Endothelial cell of umbilical vein (primary cell): ENCODE data around the gene PFDN6.

ENCODE experiments used
- CTCF ChIP-seq, 2 donors: IDR thresholded peaks; 1 replicate in 1 of 2; 2 replicates in 1 of 2; pipeline ENCODE4 v1.5.1; 2011; ENCODE audit warnings: low read length in 2 of 2, mild to moderate bottlenecking in 2 of 2, moderate library complexity in 2 of 2, control low read depth in 1 of 2, inconsistent platforms in 1 of 2, low read depth in 1 of 2; ENCODE audit not compliant: insufficient read depth in 1 of 2; ENCODE audit errors: extremely low read depth in 1 of 2
- FOS ChIP-seq: IDR thresholded peaks from 2 replicates; pipeline ENCODE4 v1.6.1; 2011; ENCODE audit warnings: mild to moderate bottlenecking, low read length, moderate library complexity, borderline replicate concordance; ENCODE audit not compliant: insufficient read depth
- JUN ChIP-seq: IDR thresholded peaks from 2 replicates; pipeline ENCODE4 v1.6.1; 2011; ENCODE audit warnings: borderline replicate concordance, low read depth; ENCODE audit not compliant: insufficient read length, insufficient read depth
- MAX ChIP-seq: IDR thresholded peaks from 2 replicates; pipeline ENCODE4 v1.6.1; 2011; ENCODE audit not compliant: insufficient read depth, insufficient read length
- POLR2A ChIP-seq: IDR thresholded peaks from 2 replicates; pipeline ENCODE4 v1.6.1; 2012; ENCODE audit warnings: low read depth, mild to moderate bottlenecking, control low read depth, low read length
- POLR2AphosphoS5 ChIP-seq: IDR thresholded peaks from 2 replicates; pipeline ENCODE4 v1.6.1; 2012; ENCODE audit warnings: low read depth, mild to moderate bottlenecking, control low read depth, low read length, moderate library complexity; ENCODE audit not compliant: insufficient read depth

- TF ChIP-seq POLR2AphosphoS5 (no peak), MAX (no peak), JUN (no peak), CTCF (IDR thresholded peaks at IDR 0.05; ENCODE audit: extremely low read depth in 1 of 2, insufficient read depth in 1 of 2, low read depth in 1 of 2, low read length in 2 of 2) (no peak), FOS (no peak), POLR2A (no peak)
Observed at GRCh38 chr6:33324125-33324524, 34.7 kb downstream of the PFDN6 start.
